Ascending aorta (tissue), 2 donors: ENCODE measurements around the gene SCO2. TPM values are rescaled to one million over a fixed set of nuclear protein-coding genes. Genes with fewer than 3 reads are reported as not detected.

ENCODE experiments used
- DNase-seq, 2 donors: peaks; one replicate each; pipeline ENCODE4 v3.0.0-alpha.2; 2019; ENCODE audit warnings: low spot score in 2 of 2
- H3K27ac ChIP-seq, 2 donors: fragments of 200-600 bp; sonication (generic); one replicate each; pipeline ENCODE4 v1.5.1; 2016 to 2017; ENCODE audit warnings: mild to moderate bottlenecking in 1 of 2
- H3K27me3 ChIP-seq: fragments of 200-600 bp; sonication (generic); one replicate; pipeline ENCODE4 v1.5.1; 2017
- H3K36me3 ChIP-seq, 2 donors: fragments of 200-600 bp; sonication (generic); one replicate each; pipeline ENCODE4 v1.5.1; 2016
- H3K4me1 ChIP-seq, 2 donors: fragments of 200-600 bp; sonication (generic); one replicate each; pipeline ENCODE4 v1.5.1; 2016 to 2017; ENCODE audit warnings: mild to moderate bottlenecking in 1 of 2
- H3K4me3 ChIP-seq, 2 donors: fragments of 200-600 bp; sonication (generic); one replicate each; pipeline ENCODE4 v1.5.1; 2016 to 2017; ENCODE audit warnings: mild to moderate bottlenecking in 1 of 2
- H3K9me3 ChIP-seq, 2 donors: fragments of 200-600 bp; sonication (generic); one replicate each; pipeline ENCODE4 v1.5.1; 2016
- intact Hi-C: fragments of 100-400 bp; cut with DNase I; formaldehyde crosslinking; loops from one replicate; pipeline ENCODE4 v1.15.1; 2023
- total RNA-seq: library from RNA; depleted of rRNA; stranded (reverse); fragments of >200 nt; gene quantifications from one replicate; pipeline ENCODE4 v1.1.0, GENCODE V29; 2016
- TF ChIP-seq, protein P1 (sequence below), 3 experiments: fragments of 200-600 bp in 2 of 3; fragments of 450-650 bp in 1 of 3; sonication (generic) in 2 of 3; IDR thresholded peaks; one replicate each; pipeline ENCODE4 v1.5.1; 2016 to 2019; ENCODE audit warnings: antibody characterized with exemption in 3 of 3, mild to moderate bottlenecking in 1 of 3, moderate library complexity in 1 of 3

The SCO2 gene
- total RNA-seq, 1 donor from 2014 or later: not detected

DNA sequence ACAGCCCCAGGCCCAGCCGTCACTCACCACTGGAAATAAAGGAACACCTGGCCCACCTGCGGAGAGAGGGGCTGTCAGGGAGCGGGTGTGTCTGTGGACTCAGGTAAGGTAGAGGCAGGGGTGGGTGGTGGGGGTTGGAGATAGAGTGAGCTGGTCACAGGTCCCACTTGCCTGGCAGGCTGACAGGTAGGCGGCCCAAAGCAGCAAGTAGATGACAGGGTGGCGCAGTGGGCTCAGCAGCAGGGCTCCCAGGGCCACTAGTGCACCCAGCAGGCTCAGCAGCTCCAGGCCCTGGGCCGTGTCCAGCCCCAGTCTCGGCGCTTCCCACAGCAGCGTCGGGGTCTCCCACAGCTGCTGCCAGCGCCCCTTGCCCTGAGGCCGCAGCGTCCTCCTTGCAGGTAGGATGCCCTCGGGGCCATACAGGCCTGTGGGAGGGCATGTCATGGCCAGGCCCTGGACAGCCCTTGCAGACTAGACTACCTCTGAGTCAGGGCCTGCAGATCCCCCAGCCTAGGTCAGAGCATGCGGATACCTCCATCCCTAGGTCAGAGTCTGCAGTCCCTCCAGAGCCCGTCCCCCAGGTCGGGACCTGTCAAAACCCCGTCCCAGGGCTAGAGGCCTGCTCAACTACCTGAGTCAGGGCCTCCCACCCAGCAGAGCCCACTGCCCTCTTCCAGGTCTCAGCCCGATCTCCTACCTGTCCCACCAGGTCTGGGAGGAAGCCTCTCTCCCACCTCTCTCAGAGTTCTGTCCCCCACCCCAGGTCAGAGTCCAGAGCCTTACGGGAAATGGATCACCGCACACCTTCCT is 18.6 kb downstream of the SCO2 start:
- Histone ChIP-seq H3K27ac (peak overlapping the region; percentile 80 to 89), H3K4me1 (peaks cover 10 to 20% of the 10 kb centered on the region in 2 donors), H3K9me3 (no peaks in the 10 kb centered on the region), H3K27me3 (no peaks in the 10 kb centered on the region), H3K4me3 (peak overlapping the region; percentile 83 to 94), H3K36me3 (peaks cover 32 to 39% of the 10 kb centered on the region in 2 donors)
- TF ChIP-seq, protein P1, sequence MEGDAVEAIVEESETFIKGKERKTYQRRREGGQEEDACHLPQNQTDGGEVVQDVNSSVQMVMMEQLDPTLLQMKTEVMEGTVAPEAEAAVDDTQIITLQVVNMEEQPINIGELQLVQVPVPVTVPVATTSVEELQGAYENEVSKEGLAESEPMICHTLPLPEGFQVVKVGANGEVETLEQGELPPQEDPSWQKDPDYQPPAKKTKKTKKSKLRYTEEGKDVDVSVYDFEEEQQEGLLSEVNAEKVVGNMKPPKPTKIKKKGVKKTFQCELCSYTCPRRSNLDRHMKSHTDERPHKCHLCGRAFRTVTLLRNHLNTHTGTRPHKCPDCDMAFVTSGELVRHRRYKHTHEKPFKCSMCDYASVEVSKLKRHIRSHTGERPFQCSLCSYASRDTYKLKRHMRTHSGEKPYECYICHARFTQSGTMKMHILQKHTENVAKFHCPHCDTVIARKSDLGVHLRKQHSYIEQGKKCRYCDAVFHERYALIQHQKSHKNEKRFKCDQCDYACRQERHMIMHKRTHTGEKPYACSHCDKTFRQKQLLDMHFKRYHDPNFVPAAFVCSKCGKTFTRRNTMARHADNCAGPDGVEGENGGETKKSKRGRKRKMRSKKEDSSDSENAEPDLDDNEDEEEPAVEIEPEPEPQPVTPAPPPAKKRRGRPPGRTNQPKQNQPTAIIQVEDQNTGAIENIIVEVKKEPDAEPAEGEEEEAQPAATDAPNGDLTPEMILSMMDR (IDR thresholded peaks at IDR 0.05): no peak
- intact Hi-C loops: loop anchor here (1.0 to 10.0 kb wide), 6 partner anchors 32 to 542 kb away; partner anchors contain the start of genes ARSA, PIM3, SBF1 and SELENOO
- DNase-seq: no peak

DNA sequence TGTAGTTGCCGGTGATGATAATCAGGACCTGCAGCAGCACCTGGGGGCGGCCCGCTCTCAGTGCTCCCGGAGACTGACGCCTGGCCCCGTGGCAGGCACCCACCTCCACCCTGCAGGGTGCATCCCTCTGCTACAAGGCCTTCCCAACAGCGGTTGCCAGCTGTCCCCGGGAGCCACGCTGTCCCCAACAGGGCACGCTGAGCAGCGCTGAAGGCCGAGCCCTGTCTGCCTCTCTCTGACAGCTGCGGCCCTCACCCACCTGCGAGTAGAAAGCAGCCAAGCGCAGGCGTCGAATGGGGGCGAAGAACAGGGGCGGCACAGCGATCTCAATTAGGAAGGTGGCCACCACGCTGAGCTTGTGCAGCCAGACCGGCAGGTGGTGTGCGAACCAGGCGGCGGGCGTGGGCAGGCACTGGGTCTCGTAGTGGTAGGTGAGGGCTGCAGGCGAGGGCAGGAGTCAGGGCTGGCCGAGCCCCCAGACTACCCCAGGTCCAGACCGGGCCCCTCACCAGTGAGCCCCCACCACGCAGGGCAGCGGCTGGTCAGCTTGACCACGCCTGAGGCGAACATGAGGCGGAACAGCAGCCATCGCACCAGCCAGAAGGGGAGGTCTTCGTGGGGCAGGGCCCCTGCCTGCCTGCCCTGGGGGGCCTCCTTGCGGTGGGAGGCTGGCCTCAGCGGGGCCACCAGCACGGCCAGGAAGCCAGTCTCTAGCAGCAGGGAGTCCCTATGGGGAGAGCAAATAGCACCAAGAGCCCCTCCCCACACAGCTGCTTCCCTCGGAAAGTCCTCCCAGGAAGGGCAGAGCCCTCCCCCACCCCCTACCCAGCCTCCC is 19.4 kb downstream of the SCO2 start:
- no peak overlapping the region for H3K27ac ChIP-seq
- H3K4me1 ChIP-seq: peaks cover 10 to 20% of the 10 kb centered on the region in 2 donors
- intact Hi-C loops: loop anchor here (2.0 to 10.0 kb wide), 4 partner anchors 56 to 541 kb away; partner anchors contain the start of genes PIM3, SELENOO, SYCE3 and TUBGCP6
- no peak for DNase-seq
- peaks cover 32 to 38% of the 10 kb centered on the region in 2 donors for H3K36me3 ChIP-seq
- H3K9me3 ChIP-seq: no peaks in the 10 kb centered on the region
- TF ChIP-seq, protein P1 (IDR thresholded peaks at IDR 0.05): no peak
- H3K4me3 ChIP-seq: peak overlapping the region; percentile 83 to 94
- H3K27me3 ChIP-seq: no peaks in the 10 kb centered on the region

DNA sequence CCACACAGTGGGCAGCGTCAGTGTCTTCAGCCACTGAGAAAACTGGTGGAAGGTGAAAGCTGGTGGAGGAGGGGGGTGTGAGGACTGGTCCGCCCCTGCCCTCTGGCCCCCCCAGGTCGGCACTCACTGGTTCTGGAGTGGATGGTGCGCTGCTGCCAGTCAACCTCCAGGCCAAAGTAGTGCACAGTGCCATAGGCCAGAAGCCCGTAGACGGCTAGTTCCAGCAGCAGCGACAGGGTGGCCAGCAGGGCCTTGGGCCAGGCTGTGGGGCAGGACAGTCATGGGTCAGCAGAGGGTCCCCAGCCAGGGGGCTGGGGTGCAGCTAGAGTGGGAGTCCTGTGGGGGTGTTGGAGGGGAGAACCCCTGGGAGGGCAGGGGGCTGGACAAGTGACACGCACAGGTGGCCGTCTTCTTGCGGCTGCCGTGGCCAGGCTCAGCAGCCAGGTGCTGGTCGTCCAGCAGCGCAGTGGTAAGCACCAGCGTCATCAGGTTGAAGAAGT is 20.1 kb downstream of the SCO2 start:
- intact Hi-C loops: loop anchor here (5.0 to 10.0 kb wide), 3 partner anchors 57 to 541 kb away; partner anchors contain the start of genes PIM3, SELENOO and SYCE3
- H3K4me1 ChIP-seq: peaks cover 10 to 20% of the 10 kb centered on the region in 2 donors
- no peak overlapping the region for H3K27ac ChIP-seq
- H3K27me3 ChIP-seq: no peaks in the 10 kb centered on the region
- no peak overlapping the region for H3K4me3 ChIP-seq
- TF ChIP-seq, protein P1 (IDR thresholded peaks at IDR 0.05): no peak
- peaks cover 32 to 33% of the 10 kb centered on the region in 2 donors for H3K36me3 ChIP-seq
- H3K9me3 ChIP-seq: no peaks in the 10 kb centered on the region
- no peak for DNase-seq

DNA sequence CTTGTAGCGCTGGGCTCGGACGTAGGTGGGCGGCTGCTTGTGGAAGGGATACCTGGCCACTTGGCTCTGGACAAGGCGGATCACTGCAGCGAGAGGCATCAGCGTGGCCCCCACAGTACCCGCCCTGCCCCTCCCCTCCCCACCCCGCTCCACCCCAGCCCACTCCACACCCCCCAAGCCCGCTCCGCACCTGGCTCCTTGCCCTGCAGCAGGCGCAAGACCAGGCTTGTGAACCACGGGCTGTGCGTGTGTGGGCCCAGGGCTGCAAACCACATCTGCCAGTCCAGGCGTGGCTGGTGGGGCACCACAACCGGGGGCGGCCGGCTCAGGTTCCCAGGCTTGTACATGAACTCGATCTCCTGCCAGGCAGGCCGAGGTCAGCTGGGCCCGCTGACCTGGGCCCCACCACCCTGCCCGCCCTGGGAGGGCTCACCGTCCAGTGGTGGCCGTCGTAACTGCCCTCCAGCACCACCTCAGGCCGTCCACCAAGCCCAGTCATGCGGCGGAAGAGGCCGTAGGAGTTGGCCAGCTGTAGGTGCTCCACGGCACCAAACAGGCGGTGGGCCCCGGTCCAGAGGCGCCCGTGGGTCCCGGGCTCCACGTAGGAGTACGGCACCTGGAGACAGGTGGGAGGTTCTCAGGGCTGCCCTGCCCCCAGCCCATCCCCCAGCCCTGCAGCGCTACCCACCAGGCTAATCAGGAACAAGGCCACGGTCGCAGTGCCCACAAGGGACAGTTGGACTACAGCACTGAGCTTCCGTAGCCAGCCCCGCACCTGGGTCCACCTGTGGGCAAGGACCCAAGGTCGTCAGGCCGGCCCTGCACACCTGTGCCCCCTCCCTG is 20.8 kb downstream of the SCO2 start:
- intact Hi-C loops: loop anchor here (5.0 to 10.0 kb wide), 3 partner anchors 58 to 540 kb away; partner anchors contain the start of genes PIM3, SELENOO and SYCE3
- no peak overlapping the region for H3K4me3 ChIP-seq
- H3K27ac ChIP-seq: no peak overlapping the region
- H3K9me3 ChIP-seq: no peaks in the 10 kb centered on the region
- no peaks in the 10 kb centered on the region for H3K27me3 ChIP-seq
- H3K4me1 ChIP-seq: peaks cover 10 to 20% of the 10 kb centered on the region in 2 donors
- DNase-seq: no peak
- peaks cover 30 to 33% of the 10 kb centered on the region in 2 donors for H3K36me3 ChIP-seq
- TF ChIP-seq, protein P1 (IDR thresholded peaks at IDR 0.05): no peak
